GM19043 (cell line): ENCODE results near the gene RETSAT.
"Not testable (repeated sequence)": the region's sequence is repeated elsewhere in the genome, so short reads cannot be mapped to it uniquely, and the experiment has no call there.

ENCODE experiments used
- ATAC-seq: cut with Tn5 transposase; IDR thresholded peaks from one replicate; pipeline ENCODE4 v1.9.1; 2021; ENCODE audit warnings: low read depth; ENCODE audit not compliant: unreplicated experiment

RETSAT gene

DNA sequence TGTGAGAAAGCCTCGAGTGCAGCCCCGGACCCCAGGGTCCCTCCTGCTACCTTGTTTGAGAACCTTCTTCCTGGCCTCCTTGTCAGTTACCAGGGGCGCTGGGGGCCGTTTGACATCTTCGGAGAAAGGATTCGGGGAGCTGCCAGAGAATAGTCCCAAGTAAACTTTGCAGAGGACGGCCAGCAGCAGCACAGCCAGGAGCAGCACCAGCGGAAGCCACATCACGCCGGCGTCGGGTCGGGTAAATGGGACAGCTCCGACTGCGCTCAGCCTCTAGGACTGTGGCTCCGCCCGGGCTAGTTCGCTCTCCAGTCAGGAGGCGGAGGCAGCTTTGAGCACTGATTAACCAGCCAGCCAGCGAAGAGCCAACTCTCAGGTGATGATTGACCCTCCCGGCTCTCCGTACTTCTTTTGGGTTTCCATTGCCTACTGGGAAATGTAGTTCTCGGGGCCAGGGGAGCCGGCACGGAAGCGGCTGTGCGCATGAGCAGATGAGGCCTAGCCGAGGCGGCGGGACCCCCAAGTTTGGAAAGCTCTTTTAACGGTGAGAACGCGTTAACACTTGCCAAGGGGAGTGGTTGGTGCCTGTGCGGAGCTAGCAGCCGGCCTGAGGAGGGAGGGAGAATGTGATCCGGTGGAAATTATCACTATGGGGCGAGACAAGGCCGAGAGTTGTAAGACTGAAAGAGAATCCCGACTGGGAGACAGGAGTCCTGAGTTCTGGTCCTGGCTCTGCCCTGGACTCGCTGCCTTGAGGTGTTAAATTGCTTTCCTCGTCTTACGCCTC, at the start of gene RETSAT, which contains the start of gene ELMOD3:
TSS of gene RETSAT (minus strand) at position 243 of the 787 bp plus-strand sequence. CDS start at position 222, 21 bp downstream.
TSS of gene ELMOD3 (plus strand) at position 484 of the 787 bp plus-strand sequence. CDS start 2,430 bp downstream, outside the sequence.
- ATAC-seq, result peak; percentile 98

DNA sequence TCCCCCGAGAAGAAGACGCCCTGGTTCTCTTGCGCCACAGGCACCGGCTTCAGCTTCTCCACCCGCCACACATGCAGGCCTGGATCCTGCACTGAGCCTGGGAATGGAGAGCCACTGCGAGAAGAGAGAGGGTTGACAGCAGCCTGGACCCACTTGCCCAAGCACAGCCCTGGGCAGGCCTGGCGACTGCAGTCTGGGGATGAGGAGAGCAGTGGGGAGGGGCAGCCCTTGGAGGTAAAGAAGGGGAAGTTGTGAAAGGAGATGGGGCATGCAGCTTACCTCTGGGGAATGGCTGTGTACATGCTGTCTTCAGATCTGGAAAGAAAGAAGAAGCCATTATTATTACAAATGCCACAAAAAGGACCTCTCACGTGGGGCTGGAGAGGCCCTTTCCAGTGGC, 47.5 kb upstream of the RETSAT start:
- ATAC-seq, result no peak

DNA sequence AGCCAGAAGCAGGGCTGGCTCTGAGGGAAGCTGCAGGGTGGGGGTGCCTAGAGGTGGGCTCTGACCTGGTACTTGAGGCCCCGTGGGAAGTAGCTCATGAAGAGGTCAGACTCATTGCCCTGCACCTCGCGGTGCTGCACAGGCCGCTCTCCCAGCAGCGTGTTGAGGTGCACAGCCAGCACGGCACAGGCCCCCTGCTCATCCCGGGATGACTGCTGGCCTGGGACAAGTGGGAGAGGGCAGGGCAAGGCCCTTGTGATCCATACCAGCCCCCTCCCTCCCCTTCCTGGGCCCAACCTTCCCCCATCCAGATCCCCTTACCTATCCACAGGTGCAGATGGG, 47.1 kb upstream of the RETSAT start:
- no peak for ATAC-seq

DNA sequence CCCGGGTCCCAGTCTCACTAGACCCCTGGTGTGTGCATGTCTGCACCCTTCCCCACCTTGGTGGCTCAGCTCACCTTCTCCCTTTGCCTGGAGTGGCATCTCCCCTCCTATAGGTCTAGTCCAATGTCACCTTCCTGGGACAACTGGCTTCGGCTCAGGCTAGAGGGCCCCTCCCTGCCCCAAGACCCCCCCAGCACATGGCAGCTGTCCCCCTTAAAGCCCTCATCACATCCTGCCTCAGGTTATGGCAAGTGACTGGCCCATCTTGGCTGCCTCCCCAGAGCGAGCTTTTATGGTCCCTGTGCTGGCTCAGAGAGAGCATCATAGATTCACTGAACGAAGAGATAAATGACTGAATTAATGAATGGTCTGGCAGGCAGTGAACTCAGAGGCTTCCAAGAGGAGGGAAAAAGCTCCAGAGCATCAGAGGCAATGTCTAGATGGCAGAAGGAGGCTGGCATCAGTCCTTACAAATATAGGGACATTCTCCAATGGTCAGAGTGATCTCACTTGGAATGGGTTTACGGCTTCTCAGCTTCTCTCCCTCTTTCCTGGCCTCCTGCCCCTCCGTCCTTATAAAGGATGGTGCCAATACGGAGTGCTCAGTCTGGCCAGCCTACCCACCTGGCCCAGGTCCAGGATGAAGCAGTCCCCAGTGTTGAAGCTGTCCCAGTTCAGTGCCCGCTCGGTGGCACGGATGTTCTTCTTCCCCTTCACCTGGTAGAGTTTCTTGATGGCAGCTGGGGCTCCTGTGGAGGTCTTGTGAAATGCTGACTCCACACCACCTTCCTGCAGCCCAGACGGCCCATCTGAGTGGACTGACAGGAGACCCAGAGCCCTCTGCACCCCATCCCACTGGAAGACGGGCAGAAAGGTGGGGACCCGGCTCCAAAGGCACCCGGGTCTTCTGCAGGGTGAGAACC, 46.5 kb upstream of the RETSAT start:
- no peak for ATAC-seq

DNA sequence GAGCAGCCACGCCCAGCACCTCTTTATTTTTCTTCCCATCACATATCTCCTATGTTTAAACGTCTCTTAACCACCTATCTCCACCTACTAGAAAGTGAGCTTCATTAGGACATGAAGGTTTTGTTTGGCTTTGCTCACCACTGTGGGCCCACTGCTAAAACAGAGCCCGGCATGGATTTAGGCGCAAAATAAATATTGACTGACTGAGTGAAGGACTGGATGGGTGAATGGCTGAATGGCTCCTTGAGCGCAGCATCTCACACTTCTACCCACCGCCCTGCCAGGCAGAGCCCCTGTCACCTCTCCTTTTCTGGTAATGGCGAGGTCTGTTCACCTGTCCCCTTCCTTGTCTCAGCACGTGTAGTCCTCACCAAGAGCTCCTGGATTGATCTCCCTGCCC, 45.7 kb upstream of the RETSAT start:
- ATAC-seq, result no peak

DNA sequence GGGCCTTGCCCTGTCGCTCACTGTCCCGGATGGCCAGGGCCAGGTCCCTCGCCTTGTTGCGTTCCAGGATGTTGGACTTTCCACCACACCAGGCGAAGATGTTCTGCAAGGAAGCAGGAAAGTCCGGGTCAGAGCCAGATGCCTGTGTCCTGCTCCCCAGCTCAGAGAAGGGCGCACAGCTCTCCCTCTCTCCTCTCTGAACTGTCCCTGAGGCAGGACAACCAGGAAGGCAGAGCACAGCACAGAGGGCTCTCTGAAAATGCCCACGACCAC, 44.8 kb upstream of the RETSAT start:
- ATAC-seq, result no peak

DNA sequence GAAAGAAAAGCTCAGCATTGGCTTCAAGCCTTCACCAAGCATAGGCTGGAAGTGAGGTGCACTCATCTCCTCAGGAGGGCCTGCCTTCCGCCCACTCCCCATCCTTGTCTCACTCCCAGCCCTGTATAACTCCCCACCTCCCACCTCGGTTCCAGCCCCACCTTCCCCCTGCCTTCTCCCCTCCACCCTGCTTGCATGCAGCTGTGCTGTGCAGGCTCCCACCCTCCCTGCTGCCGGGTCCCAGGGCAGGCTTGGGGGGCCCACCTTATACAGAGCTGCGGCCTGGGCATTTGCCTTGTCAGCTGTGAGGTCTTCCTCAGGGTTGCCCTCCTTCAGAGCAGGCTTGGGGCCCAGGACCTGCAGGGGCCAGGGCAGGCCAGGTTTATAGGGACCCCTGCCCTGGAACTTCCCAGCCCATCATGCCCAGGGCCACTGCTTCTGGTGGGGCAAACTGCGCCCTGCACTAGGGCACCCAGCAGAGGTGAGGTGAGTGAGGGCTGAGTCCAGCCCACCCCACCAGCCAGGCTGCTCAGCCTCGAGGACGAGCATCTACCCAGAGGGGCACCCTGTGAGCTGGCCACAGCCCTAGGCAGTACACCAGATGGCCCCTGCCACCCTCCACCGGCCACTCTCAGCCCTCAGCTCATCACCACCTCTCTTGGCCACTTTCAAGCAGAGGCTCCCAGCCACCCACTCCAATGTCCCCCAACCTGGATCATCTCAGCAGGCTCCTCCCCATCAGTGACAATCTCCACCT, 44.3 kb upstream of the RETSAT start:
- ATAC-seq, result no peak

DNA sequence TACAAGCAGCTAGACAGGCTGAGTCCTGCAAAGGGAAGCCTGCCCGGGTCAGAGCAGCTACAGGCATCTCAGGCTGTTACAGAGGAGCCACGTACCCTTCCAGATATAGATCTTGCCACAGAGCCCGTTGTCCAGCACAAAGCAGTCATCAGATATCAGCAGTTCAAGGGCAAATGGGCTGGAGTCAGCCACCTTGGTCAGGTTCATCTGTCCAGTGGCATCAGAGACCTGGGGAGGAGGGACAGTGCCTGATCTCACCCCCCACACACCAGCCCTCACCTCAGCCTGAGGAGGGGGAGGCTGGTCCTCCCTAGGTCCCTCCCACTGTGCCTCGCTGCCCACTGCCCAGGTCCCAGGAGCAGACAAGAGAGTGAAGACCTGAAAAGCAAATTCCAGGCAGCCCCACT, 43.6 kb upstream of the RETSAT start:
- ATAC-seq, result no peak

GRCh38 chr2:85396531-85397470, 42.5 kb upstream of the RETSAT start:
- ATAC-seq, result no peak

DNA sequence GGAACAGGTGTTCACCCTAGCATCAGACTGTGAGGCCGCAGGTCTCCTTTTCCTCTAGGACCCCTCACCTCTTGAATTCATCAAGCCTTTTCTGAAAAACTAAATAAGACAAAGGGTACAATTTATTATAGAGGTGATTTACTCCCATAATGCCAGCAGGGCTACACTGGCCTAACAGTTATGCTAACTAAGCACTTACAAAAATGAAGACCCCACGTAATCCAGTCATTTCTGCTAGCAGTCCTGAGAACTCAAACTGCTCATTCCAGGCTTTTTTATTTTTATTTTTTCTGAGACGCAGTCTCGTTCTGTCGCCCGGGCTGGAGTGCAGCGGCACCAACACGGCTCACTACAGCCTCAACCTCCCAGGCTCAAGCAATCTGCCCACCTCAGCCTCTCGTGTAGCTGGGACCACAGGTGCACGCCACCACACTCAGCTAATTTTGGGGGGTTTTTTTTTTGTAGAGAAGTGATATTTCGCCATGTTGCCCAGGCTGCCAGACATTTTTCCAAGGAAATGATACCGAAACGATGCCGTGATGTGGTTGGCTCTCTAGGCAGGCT, 41.7 kb upstream of the RETSAT start:
- no peak for ATAC-seq

DNA sequence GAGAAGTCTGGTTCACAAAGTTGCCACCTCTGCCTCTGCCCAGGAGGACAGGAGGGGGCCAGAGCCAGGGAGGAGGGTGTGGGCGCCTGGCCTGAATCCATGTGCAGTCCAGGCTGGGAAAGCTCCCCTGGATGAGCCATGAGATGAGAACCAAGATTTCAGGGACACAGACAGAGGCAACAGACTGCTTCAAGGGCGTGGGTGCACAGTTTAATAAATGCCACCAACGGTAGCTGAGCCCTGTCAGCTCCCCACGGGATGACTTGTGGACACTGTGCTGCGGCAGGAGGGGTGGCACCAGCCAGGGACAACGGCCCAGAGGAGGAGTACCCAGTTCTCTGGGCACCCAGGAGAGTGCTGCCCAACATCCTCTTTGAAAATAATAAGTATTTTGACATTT, 40.6 kb upstream of the RETSAT start:
- no peak for ATAC-seq

- ATAC-seq, result no peak
Measured at GRCh38 chr2:85394261-85394681, 39.9 kb upstream of the RETSAT start.

DNA sequence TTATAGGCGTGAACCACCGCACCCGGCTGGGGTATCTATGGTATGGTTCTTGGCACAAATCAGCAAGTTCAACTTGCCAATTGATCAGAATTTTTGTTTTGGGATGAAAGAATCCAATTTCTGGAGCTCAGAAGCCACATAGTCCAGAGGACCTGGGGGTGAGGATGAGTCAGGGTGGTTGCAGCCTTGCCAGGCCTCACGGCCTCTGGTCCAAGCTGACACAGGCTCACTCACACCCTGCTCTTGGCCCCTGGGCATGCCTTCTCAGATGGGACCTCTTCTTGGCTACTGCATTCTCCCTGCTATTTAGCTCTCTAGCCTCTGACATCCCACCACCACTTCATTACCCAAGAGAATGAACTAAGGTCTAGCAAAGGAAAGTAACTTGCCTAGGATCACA, 39.5 kb upstream of the RETSAT start:
- no peak for ATAC-seq

DNA sequence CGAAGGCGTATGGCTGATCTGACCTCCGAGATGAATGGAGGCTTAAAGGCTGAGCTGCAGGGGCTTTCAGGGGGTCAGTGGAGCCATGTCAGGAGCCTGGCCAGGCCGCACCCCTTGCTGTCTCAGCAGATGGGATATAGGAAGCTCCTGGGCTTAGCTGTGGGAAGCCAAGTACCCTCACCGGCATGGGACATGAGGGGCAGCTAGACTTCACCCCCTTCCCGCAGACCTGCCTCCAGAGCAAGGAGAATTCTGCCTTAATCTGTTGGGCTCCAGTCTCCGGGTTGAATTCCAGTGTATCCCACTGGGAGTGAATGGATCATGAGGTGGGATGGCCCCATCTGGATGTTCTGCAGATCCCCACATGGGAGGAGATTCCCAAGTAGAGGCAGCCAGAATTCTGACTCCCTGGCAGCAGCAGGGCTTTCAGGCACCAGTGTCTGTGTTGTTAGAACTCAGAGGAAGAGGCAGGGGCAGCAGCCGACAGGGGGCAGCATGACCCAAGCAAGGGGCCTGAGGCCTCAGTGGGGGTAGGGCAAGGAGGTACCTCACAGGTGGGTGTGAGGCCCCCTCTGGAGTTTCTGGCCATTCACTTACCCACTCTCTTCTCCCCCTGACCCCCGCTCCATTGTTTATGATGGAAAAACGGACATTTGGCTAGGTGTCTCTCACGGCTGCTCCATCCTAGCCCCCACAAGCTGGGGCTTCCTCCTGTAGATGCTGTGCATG, 36.8 kb upstream of the RETSAT start:
- ATAC-seq, result no peak

GRCh38 chr2:85388878-85389538, 34.7 kb upstream of the RETSAT start:
- no peak for ATAC-seq

DNA sequence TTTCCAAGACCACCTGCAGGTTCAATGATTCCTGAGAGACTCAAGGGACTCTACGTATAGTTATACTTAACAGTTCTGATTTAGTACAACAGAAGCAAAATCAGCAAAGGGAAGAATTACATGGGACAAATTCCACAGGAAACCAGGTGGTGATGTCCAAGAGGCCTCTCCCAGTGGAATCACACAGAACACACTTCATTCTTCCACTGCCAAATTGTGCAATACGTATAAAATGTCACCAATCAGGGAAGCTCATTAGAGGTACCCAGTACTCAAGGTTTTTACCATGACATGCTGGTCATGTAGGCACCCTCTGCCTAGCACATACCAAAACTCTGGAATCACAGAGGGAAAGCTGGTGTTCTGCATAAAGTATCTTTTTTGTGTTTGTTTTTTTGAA, 33.4 kb upstream of the RETSAT start:
- no peak for ATAC-seq

DNA sequence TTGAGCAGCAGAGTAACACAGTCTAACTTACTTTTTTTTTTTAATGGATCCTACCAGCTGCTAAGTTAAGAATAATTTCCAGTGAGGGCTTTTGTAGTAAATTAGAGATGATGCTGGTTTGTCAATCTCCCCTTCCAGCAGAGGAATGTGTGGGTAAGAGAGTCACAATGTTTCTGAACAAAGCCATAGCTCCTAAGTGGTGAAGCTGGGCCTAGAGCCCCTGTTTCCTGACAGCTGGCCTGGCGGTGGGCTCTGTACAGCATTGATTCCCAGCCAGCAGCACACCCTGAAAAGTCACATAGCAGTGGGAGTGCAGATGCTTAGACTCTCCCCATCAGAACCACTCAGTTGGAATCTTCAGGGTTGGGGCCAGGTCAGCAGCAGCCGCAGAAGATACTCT, 31.4 kb upstream of the RETSAT start:
- ATAC-seq, result no peak

- ATAC-seq, result no peak
Measured at GRCh38 chr2:85383850-85384249, 29.5 kb upstream of the RETSAT start.

GRCh38 chr2:85383151-85383550, 28.8 kb upstream of the RETSAT start:
- ATAC-seq, result not testable (repeated sequence)
